ENCODE data around the gene APLN. TPM values are rescaled to one million over a fixed set of nuclear protein-coding genes. Genes with fewer than 3 reads are reported as not detected.

APLN gene, protein sequence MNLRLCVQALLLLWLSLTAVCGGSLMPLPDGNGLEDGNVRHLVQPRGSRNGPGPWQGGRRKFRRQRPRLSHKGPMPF
- total RNA-seq (0.17 and 3.6 TPM in 2 replicates), polyA plus RNA-seq (0.58 and 2.4 TPM in 2 replicates), polyA minus RNA-seq (ENCODE audit: low replicate concordance) (0.93 and 3.7 TPM in 2 replicates)
- polyA plus RNA-seq (2012): 0.78 and 2.5 TPM in 2 replicates

DNA sequence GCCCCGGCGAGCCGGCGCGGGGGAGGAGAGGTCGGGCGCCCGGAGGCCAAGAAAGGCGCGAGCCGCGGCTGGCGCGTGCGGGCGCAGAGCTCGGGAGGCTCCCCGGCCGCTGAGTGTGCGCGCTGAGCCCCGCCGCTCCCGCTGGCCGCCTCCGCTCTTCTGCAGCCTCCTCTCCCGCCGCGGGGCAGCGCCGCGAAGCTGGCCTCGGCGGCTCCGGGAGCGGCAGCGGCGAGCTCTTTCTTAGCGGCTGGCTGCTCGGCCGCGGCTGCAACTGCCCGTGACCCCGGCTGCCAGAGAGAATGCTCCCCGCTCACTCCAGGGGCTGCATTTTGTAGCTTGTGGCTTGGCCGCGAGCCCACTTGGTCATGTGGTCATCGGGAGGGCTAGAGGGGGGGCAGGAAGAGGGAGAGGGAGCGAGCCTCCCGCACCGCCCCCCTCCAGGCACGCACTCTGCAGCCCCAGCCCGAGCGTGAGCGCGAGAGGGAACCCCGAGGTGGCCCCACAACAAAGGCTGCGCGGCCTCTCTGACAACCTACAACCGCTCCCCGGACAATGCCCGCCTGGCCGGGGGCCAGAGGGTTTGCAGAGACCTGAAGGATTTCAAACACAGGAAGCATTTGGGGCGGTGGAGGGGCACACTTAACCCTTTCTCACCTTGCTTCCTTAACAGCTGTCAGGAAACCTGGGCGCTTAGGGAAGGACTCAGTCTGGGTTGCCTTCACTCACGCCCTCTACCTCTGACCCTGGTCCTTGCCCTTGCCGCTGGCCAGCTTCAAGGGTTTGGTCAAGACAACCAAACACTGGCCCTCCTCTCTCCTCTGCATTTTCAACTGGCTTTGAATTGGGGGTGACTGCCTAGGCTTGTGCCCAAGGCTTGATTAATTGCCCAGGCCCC lies at the start of gene APLN:
Gene APLN, minus strand, starts transcription at position 305 of the 895 bp plus-strand sequence. CDS start 326 bp downstream, outside the sequence.
- H3K9ac ChIP-seq (ENCODE audit: insufficient read depth, low read length): peak within 1 kb of the TSS; percentile 30
- no peaks in the 10 kb centered on the region for H3K9me3 ChIP-seq (ENCODE audit: control insufficient read depth, insufficient read depth, low read depth, low read length)
- no peak within 1 kb of the TSS for H3K27ac ChIP-seq (ENCODE audit: insufficient read depth, low read length)
- H3K27me3 ChIP-seq (ENCODE audit: control insufficient read depth, insufficient read depth, low read length): no peaks in the 10 kb centered on the region
- no peak for TF ChIP-seq EZH2 (IDR thresholded peaks at IDR 0.05; ENCODE audit: low read length, missing control alignments)
- no peak for TF ChIP-seq CTCF (conservative IDR thresholded peaks at IDR 0.05 in 1 of 2, IDR thresholded peaks at IDR 0.05 in 1 of 2; ENCODE audit: low read depth in 1 of 2, low read length in 2 of 2)
- no peaks in the 10 kb centered on the region for H3K4me1 ChIP-seq (ENCODE audit: control insufficient read depth, extremely low read depth, insufficient read depth, low read length)
- H3K36me3 ChIP-seq (ENCODE audit: control insufficient read depth, insufficient read depth, low read length): no peaks in the 10 kb centered on the region
- no peaks in the 10 kb centered on the region for H4K20me1 ChIP-seq (ENCODE audit: control insufficient read depth, extremely low read depth, insufficient read depth, low read length)
- peak within 1 kb of the TSS; percentile 31 to 51 (median 40) for H3K4me3 ChIP-seq (replicated peaks in 1 of 4; ENCODE audit: control extremely low read depth in 1 of 4, insufficient read depth in 1 of 4, low read depth in 3 of 4, low read length in 4 of 4)
- H3K79me2 ChIP-seq (ENCODE audit: control insufficient read depth, insufficient read depth, low read length): no peaks in the 10 kb centered on the region
- DNase-seq (ENCODE audit: low read depth in 2 of 2): peak; percentile 42 to 46
- H3K4me2 ChIP-seq (ENCODE audit: extremely low read depth, insufficient read depth, low read length): peak within 1 kb of the TSS; percentile 83
- H2AFZ ChIP-seq (ENCODE audit: low read length): no peak within 1 kb of the TSS

GRCh38 chrX:129704491-129704890 lies 49.7 kb upstream of the APLN start:
- Histone ChIP-seq H3K4me3 (replicated peaks in 1 of 4; ENCODE audit: control extremely low read depth in 1 of 4, insufficient read depth in 1 of 4, low read depth in 3 of 4, low read length in 4 of 4) (no peak overlapping the region), H3K27me3 (ENCODE audit: control insufficient read depth, insufficient read depth, low read length) (peaks cover 2% of the 10 kb centered on the region), H3K36me3 (ENCODE audit: control insufficient read depth, insufficient read depth, low read length) (no peaks in the 10 kb centered on the region), H4K20me1 (ENCODE audit: control insufficient read depth, extremely low read depth, insufficient read depth, low read length) (no peaks in the 10 kb centered on the region), H3K9ac (ENCODE audit: insufficient read depth, low read length) (no peak overlapping the region), H3K79me2 (ENCODE audit: control insufficient read depth, insufficient read depth, low read length) (no peaks in the 10 kb centered on the region), H3K27ac (ENCODE audit: insufficient read depth, low read length) (no peak overlapping the region), H2AFZ (ENCODE audit: low read length) (no peak overlapping the region), H3K9me3 (ENCODE audit: control insufficient read depth, insufficient read depth, low read depth, low read length) (no peaks in the 10 kb centered on the region), H3K4me1 (ENCODE audit: control insufficient read depth, extremely low read depth, insufficient read depth, low read length) (no peaks in the 10 kb centered on the region), H3K4me2 (ENCODE audit: extremely low read depth, insufficient read depth, low read length) (no peak overlapping the region)
- DNase-seq (ENCODE audit: low read depth in 2 of 2): no peak
- TF ChIP-seq CTCF (conservative IDR thresholded peaks at IDR 0.05 in 1 of 2, IDR thresholded peaks at IDR 0.05 in 1 of 2; ENCODE audit: low read depth in 1 of 2, low read length in 2 of 2) (no peak), EZH2 (IDR thresholded peaks at IDR 0.05; ENCODE audit: low read length, missing control alignments) (no peak)

DNA sequence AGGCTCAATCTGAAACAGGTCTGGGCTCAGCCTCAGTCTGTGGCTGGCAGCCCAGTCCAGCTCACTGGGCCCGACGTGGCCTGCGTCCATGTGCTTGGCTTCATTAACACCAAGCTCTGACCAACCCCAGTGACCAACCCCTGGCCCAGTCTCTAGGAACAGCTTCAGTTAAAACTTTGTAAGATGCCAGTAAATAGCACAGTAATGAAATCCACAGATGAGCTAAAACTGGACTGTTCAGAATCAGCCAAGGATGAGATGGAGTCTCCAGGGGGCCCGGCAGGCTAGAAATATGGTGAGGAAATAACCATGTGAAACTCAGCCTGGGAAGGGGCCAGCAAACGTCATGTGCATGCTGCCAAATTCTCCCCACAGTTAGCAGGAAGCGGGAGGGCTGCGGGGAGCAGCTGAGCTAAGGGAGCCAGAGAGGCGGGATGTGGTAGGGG lies 46.9 kb upstream of the APLN start:
- peak; percentile 60 to 81 for DNase-seq (ENCODE audit: low read depth in 2 of 2)
- Histone ChIP-seq H3K4me1 (ENCODE audit: control insufficient read depth, extremely low read depth, insufficient read depth, low read length) (no peaks in the 10 kb centered on the region), H3K9ac (ENCODE audit: insufficient read depth, low read length) (no peak overlapping the region), H3K27ac (ENCODE audit: insufficient read depth, low read length) (no peak overlapping the region), H3K4me3 (replicated peaks in 1 of 4; ENCODE audit: control extremely low read depth in 1 of 4, insufficient read depth in 1 of 4, low read depth in 3 of 4, low read length in 4 of 4) (no peak overlapping the region), H3K4me2 (ENCODE audit: extremely low read depth, insufficient read depth, low read length) (no peak overlapping the region), H3K27me3 (ENCODE audit: control insufficient read depth, insufficient read depth, low read length) (peaks cover 2% of the 10 kb centered on the region), H4K20me1 (ENCODE audit: control insufficient read depth, extremely low read depth, insufficient read depth, low read length) (no peaks in the 10 kb centered on the region), H3K36me3 (ENCODE audit: control insufficient read depth, insufficient read depth, low read length) (no peaks in the 10 kb centered on the region), H3K9me3 (ENCODE audit: control insufficient read depth, insufficient read depth, low read depth, low read length) (no peaks in the 10 kb centered on the region), H2AFZ (ENCODE audit: low read length) (no peak overlapping the region), H3K79me2 (ENCODE audit: control insufficient read depth, insufficient read depth, low read length) (no peaks in the 10 kb centered on the region)
- no peak for TF ChIP-seq EZH2 (IDR thresholded peaks at IDR 0.05; ENCODE audit: low read length, missing control alignments)
- no peak for TF ChIP-seq CTCF (conservative IDR thresholded peaks at IDR 0.05 in 1 of 2, IDR thresholded peaks at IDR 0.05 in 1 of 2; ENCODE audit: low read depth in 1 of 2, low read length in 2 of 2)

Measured in fibroblast of lung (primary cell).